ENCODE results near the gene PDXK. TPM values are rescaled to one million over a fixed set of nuclear protein-coding genes. Genes with fewer than 3 reads are reported as not detected.
A peak's percentile ranks its signal among the peaks of the same experiment; 100 is the strongest.

Gene PDXK
- total and polyA plus RNA-seq, 9 of the 15 experiments (the other 6 are each of a cell fraction or from before 2014, with no cell fraction given), result 5.6 to 162 (median 76.5) TPM

GRCh38 chr21:43718872-43719747 is at the start of gene PDXK (continued):
- TF ChIP-seq ZNF668 (CRISPR knock-in tag; IDR thresholded peaks at IDR 0.05) (no peak), SNRNP70 (optimal IDR thresholded peaks at IDR 0.05; ENCODE audit: low read depth, low read length) (no peak), PYGO2 (tag; IDR thresholded peaks at IDR 0.05) (no peak), ZNF175 (CRISPR knock-in tag; IDR thresholded peaks at IDR 0.05; ENCODE audit: low read depth) (peak; percentile 34; the same call in 1 of the 2 replicates), ZNF76 (CRISPR knock-in tag; IDR thresholded peaks at IDR 0.05; ENCODE audit: borderline replicate concordance) (no peak), CAMTA2 (CRISPR knock-in tag; conservative IDR thresholded peaks at IDR 0.05) (no peak), ZEB2 (IDR thresholded peaks at IDR 0.05) (no peak), ZNF77 (CRISPR knock-in tag; IDR thresholded peaks at IDR 0.05) (no peak), RAD51 (IDR thresholded peaks at IDR 0.05; ENCODE audit: borderline replicate concordance, low read depth) (no peak), EGR1 (conservative IDR thresholded peaks at IDR 0.05) (peak; percentile 96), NR2C2 (CRISPR knock-in tag; IDR thresholded peaks at IDR 0.05) (no peak), NR2C2 (tag; IDR thresholded peaks at IDR 0.05) (peak; percentile 88), SRSF3 (IDR thresholded peaks at IDR 0.05; ENCODE audit: insufficient read depth, low read length) (peak; percentile 75; the same call in 1 of the 2 replicates), SMAD2 (IDR thresholded peaks at IDR 0.05; ENCODE audit: low read depth, low read length) (no peak), HNRNPH1 (optimal IDR thresholded peaks at IDR 0.05; ENCODE audit: low read depth, low read length) (no peak), SP2 (IDR thresholded peaks at IDR 0.05; ENCODE audit: extremely low read depth, low read depth, low read length, poor library complexity, severe bottlenecking) (no peak), REST (IDR thresholded peaks at IDR 0.05; ENCODE audit: borderline replicate concordance) (peak; percentile 16), REST (CRISPR knock-in tag; IDR thresholded peaks at IDR 0.05; ENCODE audit: low read depth) (no peak), CTCF (IDR thresholded peaks at IDR 0.05 in 2 of 3, conservative IDR thresholded peaks at IDR 0.05 in 1 of 3; ENCODE audit: insufficient read depth in 2 of 3, low read depth in 1 of 3, low read length in 3 of 3) (peak; percentile 30 to 78 (median 57); a peak in 4 of 6 replicates)

Data from K562 (cell line).